CD14-positive monocyte (primary cell): ENCODE results near the gene MMAB. TPM values are rescaled to one million over a fixed set of nuclear protein-coding genes. Genes with fewer than 3 reads are reported as not detected.

Experiments
- DNase-seq, 3 donors: peaks; one replicate each; pipeline ENCODE4 v3.0.0-alpha.2; 2011 to 2022
- H2AFZ ChIP-seq: 2 replicates; pipeline ENCODE4 v1.6.0; 2012; ENCODE audit warnings: mild to moderate bottlenecking, low read depth, low read length, inconsistent platforms; ENCODE audit not compliant: insufficient read depth, poor library complexity, severe bottlenecking
- H3K27ac ChIP-seq, 2 donors: 1 replicate in 1 of 2; 2 replicates in 1 of 2; pipeline ENCODE4 v1.5.1; 2012 to 2013; ENCODE audit warnings: low read length in 2 of 2, control low read depth in 1 of 2, inconsistent platforms in 1 of 2, low read depth in 1 of 2, mild to moderate bottlenecking in 1 of 2
- H3K27me3 ChIP-seq, 2 donors: one replicate each; pipeline versions ENCODE4 v1.6.0 to v1.6.1; 2011 to 2013; ENCODE audit warnings: low read length in 2 of 2; ENCODE audit not compliant: control insufficient read depth in 2 of 2, insufficient read depth in 2 of 2
- H3K36me3 ChIP-seq, 2 donors: replicated peaks in 1 of 2; 1 replicate in 1 of 2; 2 replicates in 1 of 2; pipeline versions ENCODE4 v1.5.1 to v1.6.1; 2012 to 2013; ENCODE audit warnings: low read length in 2 of 2, control low read depth in 1 of 2, inconsistent platforms in 1 of 2, mild to moderate bottlenecking in 1 of 2; ENCODE audit not compliant: insufficient read depth in 2 of 2, control insufficient read depth in 1 of 2
- H3K4me1 ChIP-seq, 2 donors: 1 replicate in 1 of 2; 2 replicates in 1 of 2; pipeline versions ENCODE4 v1.5.1 to v1.6.1; 2012 to 2013; ENCODE audit warnings: low read length in 2 of 2, control low read depth in 1 of 2, inconsistent platforms in 1 of 2, mild to moderate bottlenecking in 1 of 2, moderate library complexity in 1 of 2; ENCODE audit not compliant: insufficient read depth in 2 of 2, control insufficient read depth in 1 of 2
- H3K4me2 ChIP-seq: replicated peaks from 2 replicates; pipeline ENCODE3; 2012; ENCODE audit warnings: low read length, moderate library complexity, mild to moderate bottlenecking; ENCODE audit not compliant: poor library complexity, severe bottlenecking; ENCODE audit errors: extremely low read depth
- H3K4me3 ChIP-seq, 3 experiments: fragments of 200-600 bp in 1 of 3; sonication (generic) in 1 of 3; replicated peaks in 1 of 3; 1 replicate in 2 of 3; 2 replicates in 1 of 3; pipeline ENCODE4 v1.5.1; 2011 to 2013; ENCODE audit warnings: low read length in 3 of 3, mild to moderate bottlenecking in 3 of 3, control low read depth in 2 of 3, low read depth in 2 of 3, inconsistent platforms in 1 of 3, moderate library complexity in 1 of 3
- H3K79me2 ChIP-seq: 2 replicates; pipeline ENCODE4 v1.6.0; 2012; ENCODE audit warnings: mild to moderate bottlenecking, control low read depth, inconsistent platforms, low read length, moderate library complexity; ENCODE audit not compliant: insufficient read depth
- H3K9ac ChIP-seq: 2 replicates; pipeline ENCODE4 v1.6.0; 2017; ENCODE audit warnings: low read length, mild to moderate bottlenecking; ENCODE audit not compliant: insufficient read depth, poor library complexity, severe bottlenecking
- H3K9me3 ChIP-seq, 2 donors: replicated peaks in 1 of 2; 1 replicate in 1 of 2; 2 replicates in 1 of 2; pipeline versions ENCODE4 v1.5.1 to v1.6.1; 2012 to 2013; ENCODE audit warnings: low read length in 2 of 2, control low read depth in 1 of 2; ENCODE audit not compliant: control insufficient read depth in 1 of 2, insufficient read depth in 1 of 2
- H4K20me1 ChIP-seq: 2 replicates; pipeline ENCODE4 v1.6.0; 2012; ENCODE audit warnings: mild to moderate bottlenecking, low read length, control low read depth, moderate library complexity; ENCODE audit not compliant: insufficient read depth
- H3K27ac Mint-ChIP-seq, 7 donors: one replicate each; pipeline ENCODE4 v1.8.0; 2020; ENCODE audit warnings: mild to moderate bottlenecking in 7 of 7, mixed read lengths in 7 of 7, moderate library complexity in 6 of 7, inconsistent platforms in 2 of 7
- H3K27me3 Mint-ChIP-seq, 3 donors: one replicate each; pipeline ENCODE4 v1.8.0; 2021 to 2022; ENCODE audit warnings: low read depth in 3 of 3, mild to moderate bottlenecking in 3 of 3, mixed read lengths in 3 of 3, moderate library complexity in 3 of 3, inconsistent platforms in 1 of 3
- H3K36me3 Mint-ChIP-seq, 2 donors: one replicate each; pipeline ENCODE4 v1.8.0; 2020; ENCODE audit warnings: mixed read lengths in 2 of 2, inconsistent platforms in 1 of 2, mild to moderate bottlenecking in 1 of 2
- H3K4me1 Mint-ChIP-seq: one replicate; pipeline ENCODE4 v1.8.0; 2020; ENCODE audit warnings: mild to moderate bottlenecking, mixed read lengths
- H3K4me3 Mint-ChIP-seq, 2 donors: one replicate each; pipeline ENCODE4 v1.8.0; 2020; ENCODE audit warnings: mild to moderate bottlenecking in 2 of 2, mixed read lengths in 2 of 2, moderate library complexity in 1 of 2
- H3K9me3 Mint-ChIP-seq, 7 donors: one replicate each; pipeline ENCODE4 v1.8.0; 2020 to 2022; ENCODE audit warnings: mixed read lengths in 7 of 7, mild to moderate bottlenecking in 6 of 7, moderate library complexity in 6 of 7, inconsistent platforms in 2 of 7
- WGBS: methylation state at CpG from one replicate; pipeline ENCODE4 v1.1.5; 2013; ENCODE audit warnings: missing lambda C conversion rate; ENCODE audit not compliant: insufficient coverage; 5-methylcytosine and 5-hydroxymethylcytosine counted together
- intact Hi-C, 2 donors: fragments of 100-400 bp; cut with micrococcal nuclease; formaldehyde crosslinking; loops; one replicate each; pipeline versions ENCODE4 v1.15.0 to v1.15.1; 2023
- polyA plus RNA-seq, 3 donors: library from polyadenylated mRNA; depleted of rRNA in 1 of 3; unstranded in 2 of 3; stranded (reverse) in 1 of 3; fragments of 300-500 nt in 2 of 3; fragments of >200 nt in 1 of 3; fragmentation: Illumina TruSeq in 2 of 3; gene quantifications; 1 replicate in 2 of 3; 2 replicates in 1 of 3; pipeline ENCODE4 v1.2.3, GENCODE V29; 2012 to 2021
- TF ChIP-seq, protein P1 (sequence below): fragments of 200-600 bp; IDR thresholded peaks from one replicate; pipeline ENCODE4 v1.8.0; 2022; ENCODE audit warnings: antibody characterized with exemption, mild to moderate bottlenecking

The MMAB gene
- polyA plus RNA-seq, 3 donors = 5.0 to 15.6 (median 12.4) TPM

DNA sequence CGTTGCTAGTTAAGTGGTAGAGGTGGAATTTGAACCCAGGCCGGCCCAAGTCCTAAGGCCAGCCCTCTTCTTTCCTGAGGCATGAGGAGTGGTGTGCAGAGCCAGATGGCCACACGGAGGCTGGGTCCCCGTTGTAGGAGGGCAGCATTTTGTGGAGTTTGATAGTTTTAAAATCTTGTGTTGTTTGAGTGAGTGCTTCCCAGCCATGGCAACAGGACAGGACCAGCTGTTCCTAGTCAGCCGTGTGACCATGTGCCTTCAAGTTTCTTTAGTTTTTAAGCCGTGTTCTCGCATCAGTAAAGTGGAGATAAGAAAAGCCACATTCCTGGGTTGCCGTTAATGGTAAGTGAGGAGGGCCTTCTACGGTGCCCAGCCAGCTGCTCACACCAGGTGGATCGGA, 51.5 kb downstream of the MMAB start:
- intact Hi-C loops = no loop called here
- H4K20me1 ChIP-seq = no peaks in the 10 kb centered on the region
- H3K4me3 ChIP-seq = no peak overlapping the region
- no peaks in the 10 kb centered on the region for H3K79me2 ChIP-seq
- no peaks in the 10 kb centered on the region for H3K9me3 Mint-ChIP-seq
- no peak overlapping the region for H2AFZ ChIP-seq
- no peaks in the 10 kb centered on the region for H3K9me3 ChIP-seq
- H3K4me3 Mint-ChIP-seq = no peak overlapping the region
- 88% methylated on average over 5 of the region's 10 CpGs for WGBS
- no peak overlapping the region for H3K9ac ChIP-seq
- no peak overlapping the region for H3K27ac ChIP-seq
- TF ChIP-seq, protein P1, sequence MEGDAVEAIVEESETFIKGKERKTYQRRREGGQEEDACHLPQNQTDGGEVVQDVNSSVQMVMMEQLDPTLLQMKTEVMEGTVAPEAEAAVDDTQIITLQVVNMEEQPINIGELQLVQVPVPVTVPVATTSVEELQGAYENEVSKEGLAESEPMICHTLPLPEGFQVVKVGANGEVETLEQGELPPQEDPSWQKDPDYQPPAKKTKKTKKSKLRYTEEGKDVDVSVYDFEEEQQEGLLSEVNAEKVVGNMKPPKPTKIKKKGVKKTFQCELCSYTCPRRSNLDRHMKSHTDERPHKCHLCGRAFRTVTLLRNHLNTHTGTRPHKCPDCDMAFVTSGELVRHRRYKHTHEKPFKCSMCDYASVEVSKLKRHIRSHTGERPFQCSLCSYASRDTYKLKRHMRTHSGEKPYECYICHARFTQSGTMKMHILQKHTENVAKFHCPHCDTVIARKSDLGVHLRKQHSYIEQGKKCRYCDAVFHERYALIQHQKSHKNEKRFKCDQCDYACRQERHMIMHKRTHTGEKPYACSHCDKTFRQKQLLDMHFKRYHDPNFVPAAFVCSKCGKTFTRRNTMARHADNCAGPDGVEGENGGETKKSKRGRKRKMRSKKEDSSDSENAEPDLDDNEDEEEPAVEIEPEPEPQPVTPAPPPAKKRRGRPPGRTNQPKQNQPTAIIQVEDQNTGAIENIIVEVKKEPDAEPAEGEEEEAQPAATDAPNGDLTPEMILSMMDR = no peak
- no peaks in the 10 kb centered on the region for H3K27me3 ChIP-seq
- H3K27ac Mint-ChIP-seq = peak overlapping the region in 1 of 7 donors; percentile 43
- peaks cover 82 to 100% of the 10 kb centered on the region in 2 donors for H3K36me3 ChIP-seq
- no peak overlapping the region for H3K4me2 ChIP-seq
- no peaks in the 10 kb centered on the region for H3K4me1 ChIP-seq
- H3K27me3 Mint-ChIP-seq = no peaks in the 10 kb centered on the region
- no peaks in the 10 kb centered on the region for H3K4me1 Mint-ChIP-seq
- no peak for DNase-seq
- H3K36me3 Mint-ChIP-seq = peaks cover 92 to 97% of the 10 kb centered on the region in 2 donors

DNA sequence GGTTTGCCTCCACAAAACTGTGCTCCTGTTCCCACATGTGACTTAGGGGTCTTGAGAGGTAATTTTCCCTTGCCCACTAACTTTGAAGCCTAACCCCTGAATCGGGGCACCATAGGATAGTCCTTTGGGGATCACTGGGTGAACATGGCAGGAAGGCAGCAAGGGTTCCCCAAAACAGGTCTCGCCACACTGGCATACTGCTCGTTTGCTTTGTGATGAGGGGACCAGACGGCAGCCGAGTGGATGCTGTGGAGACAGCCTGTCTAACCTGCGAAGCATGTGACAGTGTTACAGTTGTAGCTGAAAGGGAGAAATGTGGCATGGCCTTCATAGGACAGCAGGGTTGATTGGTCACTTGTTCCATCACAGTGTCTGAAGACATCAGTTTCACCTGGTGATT, 53.5 kb downstream of the MMAB start:
- H3K4me1 Mint-ChIP-seq = no peaks in the 10 kb centered on the region
- intact Hi-C loops = loop anchor here in 1 of 2 donors (2.0 kb wide), 1 partner anchor 255 kb away; no protein-coding TSS in a partner anchor
- TF ChIP-seq, protein P1 = no peak
- H3K4me3 ChIP-seq = no peak overlapping the region
- H3K4me1 ChIP-seq = no peaks in the 10 kb centered on the region
- no peak overlapping the region for H3K9ac ChIP-seq
- peak overlapping the region in 2 of 7 donors; percentile 16 to 30 for H3K27ac Mint-ChIP-seq
- no peak overlapping the region for H3K4me3 Mint-ChIP-seq
- no peaks in the 10 kb centered on the region for H3K79me2 ChIP-seq
- no peaks in the 10 kb centered on the region for H3K9me3 Mint-ChIP-seq
- DNase-seq = no peak
- no peaks in the 10 kb centered on the region for H4K20me1 ChIP-seq
- H3K4me2 ChIP-seq = no peak overlapping the region
- no peaks in the 10 kb centered on the region for H3K9me3 ChIP-seq
- 100% methylated on average over 5 of the region's 6 CpGs for WGBS
- no peak overlapping the region for H2AFZ ChIP-seq
- no peak overlapping the region for H3K27ac ChIP-seq
- peaks cover 87 to 98% of the 10 kb centered on the region in 2 donors for H3K36me3 Mint-ChIP-seq
- no peaks in the 10 kb centered on the region for H3K27me3 ChIP-seq
- H3K27me3 Mint-ChIP-seq = no peaks in the 10 kb centered on the region
- H3K36me3 ChIP-seq = peaks cover 79 to 98% of the 10 kb centered on the region in 2 donors
